SH-SY5Y (cell line): ENCODE results near the gene SYNGAP1.
A peak's percentile ranks its signal among the peaks of the same experiment; 100 is the strongest.

Experiments used
- GATA2 ChIP-seq: IDR thresholded peaks from 2 replicates; pipeline ENCODE4 v1.6.1; 2011; ENCODE audit warnings: mild to moderate bottlenecking, low read depth, low read length
- GATA3 ChIP-seq: IDR thresholded peaks from 2 replicates; pipeline ENCODE4 v1.6.1; 2011; ENCODE audit warnings: low read depth, mild to moderate bottlenecking, low read length, moderate library complexity

SYNGAP1 gene

GRCh38 chr6:33419580-33420490 is at the start of gene SYNGAP1:
Gene SYNGAP1 (plus strand): TSS chr6:33420065. CDS start chr6:33420265, 200 bp downstream.
- TF ChIP-seq GATA3 (no peak), GATA2 (no peak)

GRCh38 chr6:33372526-33373123 is 47.2 kb upstream of the SYNGAP1 start:
- TF ChIP-seq GATA3 (no peak), GATA2 (peak; percentile 59; the same call in 1 of the 2 replicates)

DNA sequence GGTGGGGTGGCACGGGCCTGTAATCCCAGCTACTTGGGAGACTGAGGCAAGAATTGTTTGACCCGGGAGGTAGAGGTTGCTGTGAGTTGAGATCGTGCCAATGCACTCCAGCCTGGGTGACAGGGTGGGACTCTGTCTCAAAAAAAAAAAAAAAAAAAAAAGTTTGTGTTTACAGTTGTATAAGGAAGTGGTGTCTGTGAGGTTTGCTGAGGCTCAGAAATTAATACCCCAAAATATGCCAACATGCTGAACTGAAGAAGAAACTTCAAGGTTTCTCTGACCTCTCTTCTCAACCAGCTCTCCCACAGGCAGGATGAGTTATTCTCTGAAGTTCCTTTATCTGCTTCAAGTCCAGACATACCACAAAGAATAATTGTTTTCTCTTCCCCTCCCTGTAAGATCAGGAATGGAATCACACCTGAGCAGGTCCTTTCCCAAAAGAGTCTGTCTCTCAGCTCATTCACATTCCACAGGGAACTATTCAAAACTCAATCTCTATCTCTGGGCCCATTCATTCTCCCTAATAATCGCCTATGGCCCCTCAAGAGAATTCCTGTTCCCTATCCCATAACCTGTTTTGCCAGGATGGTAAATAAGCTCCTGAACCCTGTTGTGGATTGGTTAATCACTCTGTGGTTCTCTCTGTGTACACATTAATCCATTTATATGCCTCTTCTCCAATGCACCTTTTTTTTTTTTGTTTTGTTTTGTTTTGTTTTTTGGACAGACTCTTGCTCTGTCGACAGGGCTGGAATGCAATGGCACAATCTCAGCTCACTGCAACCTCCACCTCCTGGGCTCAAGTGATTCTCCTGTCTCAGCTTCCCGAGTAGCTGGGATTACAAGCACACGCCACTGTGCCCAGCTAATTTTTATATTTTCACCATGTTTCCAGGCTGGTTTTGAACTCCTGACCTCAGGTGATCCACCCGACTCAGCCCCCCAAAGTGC is 45.6 kb upstream of the SYNGAP1 start:
- TF ChIP-seq GATA2 (no peak), GATA3 (no peak)

- TF ChIP-seq GATA3 (peak; percentile 49; the same call in 1 of the 2 replicates), GATA2 (peak; percentile 74)
These were observed 44.7 kb upstream of the SYNGAP1 start for GRCh38 chr6:33375143-33375671.

DNA sequence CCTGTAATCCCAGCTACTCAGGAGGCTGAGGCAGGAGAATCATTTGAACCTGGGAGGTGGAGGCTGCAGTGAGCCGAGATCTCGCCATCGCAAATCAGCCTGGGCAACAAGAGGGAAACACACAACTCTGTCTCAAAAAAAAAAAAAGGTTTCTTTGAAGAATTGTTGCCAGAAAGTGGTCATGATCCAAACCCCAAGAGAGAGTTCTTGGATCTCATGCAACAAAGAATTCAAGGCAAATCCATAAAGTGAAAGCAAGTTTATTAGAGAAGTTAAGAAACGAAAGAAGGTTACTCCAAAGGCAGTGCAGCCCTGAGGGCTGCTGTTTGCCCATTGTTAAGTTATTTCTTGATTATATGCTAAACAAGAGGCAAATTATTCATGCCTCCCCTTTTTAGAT is 42.7 kb upstream of the SYNGAP1 start:
- TF ChIP-seq GATA3: no peak
- no peak for TF ChIP-seq GATA2

- no peak for TF ChIP-seq GATA2
- no peak for TF ChIP-seq GATA3
These were observed 39.4 kb upstream of the SYNGAP1 start for GRCh38 chr6:33380272-33380981.

- TF ChIP-seq GATA3 (no peak), GATA2 (no peak)
These were observed 36.3 kb upstream of the SYNGAP1 start for GRCh38 chr6:33383427-33384185.

DNA sequence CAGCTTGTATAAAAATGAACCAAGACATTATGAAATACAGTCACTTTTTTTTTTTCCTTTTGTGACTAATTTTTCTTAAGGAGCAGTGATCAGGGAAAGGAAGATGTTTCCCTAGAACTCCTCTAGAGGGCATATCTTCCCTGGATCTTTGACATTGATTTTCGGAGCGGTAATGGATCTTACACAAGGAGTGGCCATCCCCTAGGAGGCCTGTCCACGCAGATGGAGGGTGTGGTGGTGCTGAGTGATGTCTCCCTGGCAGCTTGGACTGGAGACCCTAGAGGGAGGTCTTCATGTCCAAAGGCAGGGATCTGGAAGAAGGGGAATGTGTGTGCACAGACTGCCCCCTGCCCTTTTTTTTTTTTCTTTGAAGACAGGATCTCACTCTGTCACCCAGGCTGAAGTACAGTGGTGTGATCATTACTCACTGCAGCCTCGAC is 35.3 kb upstream of the SYNGAP1 start:
- TF ChIP-seq GATA3: no peak
- no peak for TF ChIP-seq GATA2

GRCh38 chr6:33390173-33390572 is 29.7 kb upstream of the SYNGAP1 start:
- TF ChIP-seq GATA3 (no peak), GATA2 (no peak)

GRCh38 chr6:33390767-33391277 is 29.0 kb upstream of the SYNGAP1 start:
- no peak for TF ChIP-seq GATA3

- TF ChIP-seq GATA3 (no peak), GATA2 (peak; percentile 8; the same call in 1 of the 2 replicates)
These were observed 28.5 kb upstream of the SYNGAP1 start, which contains the start of gene KIFC1 for GRCh38 chr6:33391278-33391921. Gene KIFC1 (plus strand): TSS chr6:33391823. CDS start chr6:33391986, 163 bp downstream.
